Epidermal melanocyte (primary cell): ENCODE data around the gene MOB2.
A peak's percentile ranks its signal among the peaks of the same experiment; 100 is the strongest.
"Not testable (repeated sequence)": the region's sequence is repeated elsewhere in the genome, so short reads cannot be mapped to it uniquely, and the experiment has no call there.

Experiments used
- DNase-seq: peaks from one replicate; pipeline ENCODE4 v3.0.0; 2011; ENCODE audit warnings: low spot score; ENCODE audit not compliant: insufficient read length

MOB2 gene

DNA sequence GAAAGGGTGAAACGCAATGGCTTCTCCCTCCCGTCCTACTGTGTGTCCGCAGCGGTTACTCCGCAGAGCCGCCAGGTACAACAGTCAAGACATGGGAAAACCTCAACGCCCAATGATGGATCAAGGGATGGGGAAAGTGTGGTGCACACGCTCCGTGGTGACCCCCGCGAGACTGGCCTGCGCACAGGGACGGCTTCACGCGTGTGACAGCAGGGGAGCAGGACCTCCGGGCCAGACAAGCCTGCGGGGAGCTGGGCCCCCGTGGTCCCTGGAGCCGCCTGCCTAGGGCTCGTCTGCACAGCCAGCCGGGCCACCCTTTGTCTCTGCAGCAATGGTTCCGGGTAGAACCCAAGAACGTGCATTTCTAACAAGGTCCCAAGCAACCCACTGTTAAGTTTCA lies 31.7 kb upstream of the MOB2 start:
- no peak for DNase-seq

DNA sequence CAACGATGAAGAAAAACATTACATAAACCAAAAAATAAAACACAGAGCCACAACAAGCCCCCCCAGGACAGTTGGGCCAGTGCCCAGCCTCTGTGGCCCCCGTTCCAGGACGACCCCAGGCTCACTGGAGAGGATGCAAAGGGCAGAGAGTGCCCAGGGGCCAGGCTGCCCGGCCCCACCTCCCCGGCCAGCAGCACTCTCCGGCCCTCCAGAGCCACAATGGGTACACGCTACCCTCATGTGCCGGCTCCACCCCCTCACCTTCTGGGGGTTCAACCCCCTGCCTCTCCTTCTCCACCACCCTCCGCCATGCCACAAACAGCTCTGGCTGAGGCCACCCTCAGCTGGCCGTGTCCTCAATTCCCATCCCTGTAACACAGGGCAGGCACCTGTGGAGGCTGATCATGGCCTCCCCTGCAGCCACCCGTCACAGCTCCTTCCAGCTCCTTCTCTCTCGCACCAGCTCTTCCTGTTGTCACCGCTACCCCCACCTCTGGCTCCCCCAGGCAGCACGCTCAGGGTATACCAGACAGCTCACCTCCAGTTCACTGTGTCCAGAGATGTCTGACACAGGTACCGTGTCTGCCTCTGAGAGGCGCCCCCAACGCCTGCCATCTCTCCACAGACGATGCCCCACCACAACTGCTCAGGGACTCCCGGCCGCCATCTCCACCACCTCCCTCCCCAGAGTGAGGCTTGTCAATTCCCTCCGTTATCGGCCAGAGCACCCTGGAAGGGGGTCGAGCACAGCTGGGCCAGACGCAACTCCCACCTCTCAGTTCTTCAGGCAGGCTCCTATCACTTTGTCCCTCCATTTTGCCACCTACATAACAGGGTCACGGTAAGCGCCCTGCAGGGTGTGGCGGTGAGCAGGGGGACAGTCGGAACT lies 30.8 kb upstream of the MOB2 start:
- DNase-seq: no peak

DNA sequence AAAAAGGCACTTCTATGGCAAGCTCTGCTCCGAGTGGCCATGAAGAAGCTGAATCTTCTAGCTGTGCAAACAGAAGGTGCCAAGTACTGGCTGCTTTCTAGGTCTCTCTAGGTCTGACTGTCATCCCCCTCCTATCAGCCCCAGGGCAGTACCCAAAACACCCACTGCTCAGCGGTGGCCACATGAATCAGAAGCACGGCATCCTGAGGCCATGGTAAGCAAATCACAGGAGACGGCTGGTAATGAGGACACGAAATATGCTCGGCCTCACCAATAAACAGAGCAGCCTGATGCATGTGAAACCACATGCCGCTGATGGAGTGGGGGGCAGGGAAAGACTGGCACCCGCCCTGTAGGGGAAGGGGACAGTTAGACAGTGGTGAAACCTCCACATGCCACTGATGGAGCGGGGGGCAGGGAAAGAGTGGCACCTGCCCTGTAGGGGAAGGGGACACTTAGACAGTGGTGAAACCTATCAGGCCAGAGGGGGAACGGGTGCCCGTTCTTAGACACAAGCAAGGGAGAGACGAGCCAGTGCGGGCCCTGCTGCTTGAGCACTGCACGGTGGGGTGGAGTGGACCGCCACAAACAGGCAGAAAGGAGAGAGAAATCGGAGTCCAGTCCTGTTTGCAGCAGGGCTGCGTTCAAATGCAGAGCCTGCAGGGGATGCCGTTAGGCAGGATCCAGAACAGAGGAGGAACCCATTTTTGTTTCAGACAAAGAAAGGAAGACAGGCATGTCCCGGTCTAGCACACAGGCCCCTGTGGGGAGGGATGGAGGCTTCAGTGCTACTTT lies 29.9 kb upstream of the MOB2 start:
- DNase-seq: peak; percentile 70

DNA sequence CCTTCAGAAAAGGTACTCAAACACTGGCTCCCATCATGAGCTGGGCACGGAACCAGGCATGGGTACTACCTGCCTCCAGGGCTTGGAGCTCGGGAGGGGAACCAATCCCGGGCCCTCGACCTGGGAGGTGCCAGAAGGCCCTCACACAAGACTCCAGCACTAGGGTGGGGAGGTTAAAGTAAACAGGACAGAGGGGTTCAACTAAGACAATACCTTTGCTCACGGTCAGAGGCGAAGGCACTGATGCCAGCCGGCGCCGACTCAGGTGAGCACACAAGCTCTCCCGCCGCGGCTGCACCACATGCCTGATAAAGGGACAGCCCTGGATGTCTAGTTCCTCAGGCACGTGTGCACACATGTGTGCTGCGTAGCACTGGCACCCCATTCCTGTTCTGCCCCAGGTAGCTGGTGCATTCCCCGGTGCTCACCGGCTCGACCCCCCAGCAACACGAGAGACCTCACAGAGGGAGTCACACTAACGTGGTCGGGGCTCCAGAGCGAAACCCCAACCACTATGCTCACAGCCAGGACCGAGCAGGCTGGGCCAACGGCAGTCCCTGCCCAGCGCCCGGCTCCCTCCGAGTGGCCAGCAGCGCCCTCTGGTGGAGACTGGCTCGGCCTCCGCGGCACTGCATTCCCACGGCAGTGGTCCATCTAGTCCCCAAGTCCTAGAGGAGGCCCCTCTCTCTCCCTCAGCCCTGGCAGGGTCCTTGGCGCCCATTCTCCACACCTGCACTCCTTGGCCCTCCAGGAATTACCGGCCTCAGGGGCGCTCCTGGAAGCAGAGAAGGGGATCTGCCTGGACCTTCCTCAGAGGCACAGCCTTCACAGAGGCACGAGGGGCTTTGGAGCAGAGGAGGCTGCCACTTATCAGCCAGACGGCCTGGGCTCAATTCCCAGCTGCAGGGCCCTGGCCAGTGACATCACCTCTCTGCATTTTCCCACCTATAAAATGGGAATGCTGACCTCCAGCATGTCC lies 28.8 kb upstream of the MOB2 start:
- DNase-seq: peak; percentile 98

DNA sequence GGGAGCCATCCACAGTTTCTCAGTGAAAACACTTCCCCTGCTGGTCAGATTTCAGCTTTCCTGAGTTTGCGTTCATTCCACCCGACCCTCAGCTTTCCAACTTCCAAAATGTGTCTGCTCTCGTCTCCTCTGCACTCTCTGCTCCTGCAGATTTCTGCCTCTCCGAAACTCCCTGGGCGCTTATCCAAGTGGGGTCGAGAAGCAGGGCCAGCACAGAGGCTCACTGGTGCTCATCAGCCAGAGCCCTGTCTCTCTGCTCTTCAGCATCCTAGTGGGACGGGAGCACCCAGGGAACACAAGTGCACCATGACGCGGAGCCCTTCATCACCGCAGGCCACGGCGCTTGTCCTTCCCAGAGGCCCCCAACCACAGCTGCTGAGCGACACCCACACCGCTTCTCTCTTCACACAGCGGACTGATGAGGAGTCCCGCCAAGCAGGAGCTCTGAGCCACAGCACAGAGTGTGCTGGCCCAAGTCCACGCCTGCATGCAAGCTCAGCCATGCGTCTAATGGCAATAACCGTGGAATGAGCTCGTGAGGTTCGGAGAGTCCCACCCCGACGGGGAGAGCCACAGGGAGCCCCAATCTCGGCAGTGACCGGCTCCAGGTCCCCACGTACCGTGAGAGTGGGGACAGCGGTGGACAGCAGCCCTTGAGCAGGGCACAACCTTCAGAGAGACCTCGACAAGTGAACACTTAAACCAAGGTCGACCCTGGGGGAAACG lies 27.9 kb upstream of the MOB2 start:
- DNase-seq: peak; percentile 11

DNA sequence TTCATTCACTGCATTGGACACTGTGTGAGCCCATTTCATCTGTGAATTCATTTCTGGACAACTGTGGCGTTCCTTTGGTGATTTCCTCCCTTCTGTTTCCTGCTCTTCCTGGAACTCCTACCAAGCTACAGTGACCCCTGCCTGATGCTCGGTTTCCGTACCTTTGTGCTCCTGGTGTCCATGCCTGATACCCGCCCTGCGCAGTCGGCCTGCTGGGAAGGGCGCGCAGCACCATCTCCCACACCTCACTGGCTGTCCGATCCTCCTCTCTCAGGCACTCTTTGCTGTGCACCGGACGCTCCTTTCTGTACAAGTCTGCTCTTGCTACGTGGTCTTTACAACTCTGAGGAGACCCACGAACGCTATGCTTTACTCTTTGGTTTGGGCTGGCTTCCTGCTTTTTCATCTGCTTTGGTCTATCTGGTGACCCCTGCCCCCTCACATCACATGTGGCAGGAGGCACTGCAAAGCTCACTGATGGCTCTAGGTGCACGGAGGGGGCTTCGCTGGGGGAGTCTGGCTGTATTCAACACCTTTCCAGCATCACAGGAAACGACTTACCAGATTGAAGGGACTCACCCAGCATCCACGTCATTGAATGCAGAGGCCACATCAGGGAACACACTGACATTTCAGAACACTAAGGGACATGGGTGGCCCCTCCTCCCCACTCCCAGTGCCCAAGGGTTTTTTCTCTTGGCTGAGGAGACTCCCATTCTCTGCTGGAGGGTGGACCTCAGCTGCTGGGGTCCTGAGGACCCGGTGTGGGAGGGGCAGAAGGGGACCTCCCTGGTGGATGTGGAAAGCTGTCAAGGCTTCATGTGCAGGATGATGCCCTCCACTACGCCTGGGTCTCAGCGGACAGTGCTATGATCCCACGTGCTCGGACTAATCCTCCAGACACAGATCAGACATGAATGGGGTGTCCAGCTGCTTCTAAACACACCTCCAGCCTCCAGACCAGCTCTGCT lies 27.0 kb upstream of the MOB2 start:
- peak; percentile 13 for DNase-seq

DNA sequence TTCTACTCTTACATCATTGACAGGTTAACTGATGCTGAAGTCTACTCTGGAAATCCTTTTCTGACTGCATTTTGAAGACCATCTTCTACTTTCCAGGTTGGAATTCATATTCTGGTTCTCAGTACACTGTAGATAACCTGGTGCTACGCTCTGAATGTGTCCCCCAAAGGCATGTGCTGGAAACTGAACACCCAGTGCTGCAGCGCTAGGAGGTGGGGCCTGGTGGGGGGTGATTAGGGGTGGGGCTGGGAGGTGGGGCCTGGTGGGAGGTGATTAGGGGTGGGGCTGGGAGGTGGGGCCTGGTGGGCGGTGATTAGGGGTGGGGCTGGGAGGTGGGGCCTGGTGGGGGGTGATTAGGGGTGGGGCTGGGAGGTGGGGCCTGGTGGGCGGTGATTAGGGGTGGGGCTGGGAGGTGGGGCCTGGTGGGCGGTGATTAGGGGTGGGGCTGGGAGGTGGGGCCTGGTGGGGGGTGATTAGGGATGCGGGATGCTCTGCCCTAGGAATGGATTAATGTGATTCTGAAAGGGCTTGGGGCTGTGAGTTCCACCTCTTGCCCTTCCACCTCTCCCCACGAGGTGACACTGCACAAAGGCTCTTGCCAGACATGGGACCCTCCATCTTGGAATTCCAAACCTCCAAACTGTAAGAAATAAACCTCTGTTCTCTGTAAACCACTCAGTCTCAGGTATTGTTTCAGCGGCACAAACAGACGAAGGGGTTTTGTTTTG lies 26.1 kb upstream of the MOB2 start:
- DNase-seq: not testable (repeated sequence)

DNA sequence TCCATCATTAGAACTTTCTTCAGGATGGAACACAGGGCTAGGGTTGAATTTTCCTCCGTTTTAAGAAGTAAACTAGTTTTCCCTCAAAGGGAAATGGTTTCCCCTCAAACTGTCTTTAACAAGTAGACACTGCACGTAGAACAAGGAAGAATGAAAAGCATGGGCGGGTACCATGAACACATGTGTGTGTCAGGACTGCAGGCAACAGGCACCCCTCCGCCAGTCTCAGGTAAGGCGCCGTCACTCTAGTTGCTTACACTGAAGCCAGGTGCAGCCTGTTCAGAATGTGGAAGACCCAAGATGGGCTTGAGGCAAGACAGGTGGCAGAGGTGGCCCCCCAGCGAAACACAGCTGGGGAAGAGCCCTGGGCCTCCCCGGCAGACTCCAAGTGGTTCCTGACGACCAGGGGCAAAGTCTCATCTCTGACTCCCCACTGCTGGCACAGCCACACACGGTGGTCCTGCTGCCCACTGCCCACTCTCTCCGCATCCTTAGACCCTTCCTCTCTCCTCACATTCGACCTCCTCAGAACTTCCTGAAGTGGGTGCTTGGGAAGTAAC lies 25.4 kb upstream of the MOB2 start:
- DNase-seq: no peak

DNA sequence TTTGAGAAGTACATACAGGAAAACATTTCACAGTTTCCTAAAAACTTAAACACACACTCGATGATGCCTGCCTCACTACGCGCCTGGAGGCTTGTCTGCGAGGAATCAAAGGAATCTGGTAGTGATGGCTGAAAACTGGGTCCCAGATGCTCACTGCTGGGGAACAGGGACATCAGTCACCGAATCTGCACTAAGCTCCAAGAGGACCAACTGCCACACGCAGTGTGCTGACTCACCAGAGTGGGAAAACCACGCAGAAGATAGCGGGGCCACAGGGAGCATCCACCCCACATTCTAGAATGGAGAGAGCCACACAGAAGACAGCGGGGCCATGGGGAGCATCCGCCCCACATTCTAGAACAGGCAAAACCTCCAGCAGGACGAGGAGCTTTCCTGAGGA lies 24.3 kb upstream of the MOB2 start:
- no peak for DNase-seq

DNA sequence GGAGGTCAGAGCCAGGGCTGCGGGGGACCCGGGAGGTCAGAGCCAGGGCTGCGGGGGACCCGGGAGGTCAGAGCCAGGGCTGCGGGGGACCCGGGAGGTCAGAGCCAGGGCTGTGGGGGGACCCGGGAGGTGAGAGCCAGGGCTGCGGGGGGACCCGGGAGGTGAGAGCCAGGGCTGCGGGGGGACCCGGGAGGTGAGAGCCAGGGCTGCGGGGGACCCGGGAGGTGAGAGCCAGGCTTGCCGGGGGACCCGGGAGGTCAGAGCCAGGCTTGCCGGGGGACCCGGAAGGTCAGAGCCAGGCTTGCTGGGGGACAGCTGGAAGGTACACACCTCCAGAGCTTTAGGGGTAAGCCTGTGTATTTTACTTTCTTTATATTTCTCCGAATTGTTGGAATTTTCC lies 23.8 kb upstream of the MOB2 start:
- DNase-seq: not testable (repeated sequence)

DNA sequence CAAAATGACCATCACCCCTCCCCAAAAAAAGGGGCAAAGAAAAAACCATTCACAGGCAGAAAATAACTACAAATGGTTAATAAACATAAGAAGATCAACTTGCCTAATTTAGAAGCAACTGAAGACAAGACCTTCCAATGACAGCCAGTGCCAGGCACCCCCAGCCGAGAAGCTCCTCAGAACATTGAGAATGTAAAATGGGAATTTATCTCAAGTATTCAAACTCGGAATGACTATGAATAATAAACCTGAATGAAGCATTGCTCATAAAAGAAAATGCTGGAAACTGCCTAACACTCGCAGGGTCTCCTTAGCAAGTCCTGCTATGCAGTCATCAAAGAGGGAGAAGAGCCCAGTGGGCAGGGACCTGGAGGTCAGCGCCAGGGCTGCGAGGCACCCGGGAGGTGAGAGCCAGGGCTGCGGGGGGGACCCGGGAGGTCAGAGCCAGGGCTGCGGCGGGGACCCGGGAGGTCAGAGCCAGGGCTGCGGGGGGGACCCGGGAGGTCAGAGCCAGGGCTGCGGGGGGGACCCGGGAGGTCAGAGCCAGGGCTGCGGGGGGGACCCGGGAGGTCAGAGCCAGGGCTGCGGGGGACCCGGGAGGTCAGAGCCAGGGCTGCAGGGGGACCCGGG lies 23.2 kb upstream of the MOB2 start:
- no peak for DNase-seq

DNA sequence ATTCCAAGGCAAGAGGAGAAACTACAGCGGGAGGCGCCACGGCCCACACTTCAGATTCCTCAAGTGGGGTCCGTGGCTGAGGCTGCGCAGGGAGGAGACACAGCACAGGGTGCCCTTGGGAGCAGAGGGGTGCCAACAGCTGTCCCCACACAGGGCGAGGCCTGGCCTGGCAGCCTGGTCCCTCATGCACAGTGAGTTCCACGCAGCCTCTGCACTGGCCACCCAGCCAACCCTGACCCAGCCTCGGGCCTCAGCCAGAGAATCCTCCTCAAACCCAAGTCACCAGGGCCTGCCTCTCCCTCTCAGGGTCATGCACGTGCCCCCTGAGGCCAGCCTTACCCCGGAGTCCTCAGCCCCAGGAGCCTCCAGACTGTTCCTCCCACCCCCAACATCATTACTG lies 22.4 kb upstream of the MOB2 start:
- DNase-seq: no peak

DNA sequence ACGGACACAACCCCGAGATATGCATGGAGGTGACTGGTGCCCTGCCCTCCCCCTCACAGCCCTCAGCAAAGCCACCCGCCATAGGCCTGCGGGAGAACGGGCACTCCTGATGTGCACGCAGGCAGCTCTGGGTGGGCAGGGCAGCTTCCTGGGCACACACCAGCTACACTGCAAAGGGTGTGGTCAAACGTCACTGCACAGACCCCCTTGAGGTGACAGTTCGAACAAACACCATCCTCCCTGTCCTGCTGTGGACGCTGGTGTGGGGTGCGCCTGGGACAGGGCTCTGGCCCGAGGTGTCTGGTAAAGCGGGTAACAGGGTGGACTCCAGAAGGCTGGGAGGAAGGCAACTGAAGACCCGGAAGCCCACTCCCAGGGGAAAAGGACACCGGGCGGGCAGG lies 21.9 kb upstream of the MOB2 start:
- DNase-seq: no peak

DNA sequence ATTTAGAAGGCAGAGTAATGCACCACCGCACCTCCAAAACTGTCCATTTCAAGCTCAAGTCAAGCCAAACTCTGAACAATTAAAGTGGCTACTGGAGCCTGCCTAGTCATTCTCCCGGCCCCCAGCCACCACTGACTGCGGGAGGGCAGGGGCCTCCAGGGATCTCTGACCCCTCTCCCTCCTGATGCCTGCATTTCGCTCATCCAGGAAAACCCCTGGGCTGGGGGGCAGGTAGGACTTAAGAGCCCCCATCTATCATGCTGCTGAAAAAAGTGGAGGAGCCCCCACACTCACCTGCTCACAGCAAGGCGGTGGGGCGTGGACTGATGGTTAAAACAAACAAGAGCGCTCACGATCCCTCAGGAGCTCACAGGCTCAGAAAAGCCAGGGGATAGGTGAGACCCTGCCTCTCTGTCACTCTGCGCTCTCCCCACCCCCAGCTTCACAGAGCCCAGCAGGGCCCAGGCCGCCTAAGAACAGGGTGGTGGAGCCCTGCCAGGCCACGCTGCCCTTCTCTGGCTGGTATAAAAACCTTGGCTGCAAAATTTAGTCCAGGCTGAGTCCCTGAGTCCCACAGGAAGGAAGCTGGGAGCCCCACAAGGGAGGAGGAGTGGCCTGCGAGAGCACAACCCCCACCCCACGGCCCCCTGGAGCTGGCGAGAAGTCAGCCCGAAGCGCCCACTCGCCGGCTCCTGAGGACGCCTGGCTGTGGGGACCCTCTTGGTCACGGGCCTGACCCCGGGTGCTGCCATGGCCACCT lies 21.0 kb upstream of the MOB2 start:
- DNase-seq: no peak

DNA sequence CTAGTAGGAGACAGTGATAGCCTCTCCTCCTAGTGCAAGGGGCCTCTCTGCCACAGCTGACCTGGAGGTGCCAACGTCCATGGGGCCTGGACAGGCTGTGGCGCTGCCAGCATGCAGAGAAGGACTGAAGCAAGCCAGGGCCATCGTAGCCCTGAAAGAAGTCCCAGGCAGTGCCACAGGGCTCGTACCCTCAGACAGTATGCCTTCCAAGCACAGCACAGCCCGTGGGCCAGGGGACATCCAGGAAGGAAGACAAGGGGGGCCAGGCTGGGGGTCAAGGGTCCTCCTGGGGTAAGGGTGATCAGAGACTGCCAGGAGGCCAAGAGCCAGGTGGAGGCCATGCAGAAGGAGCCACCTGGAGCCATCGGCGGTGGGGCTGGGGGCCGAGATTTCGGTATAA lies 20.4 kb upstream of the MOB2 start:
- DNase-seq: no peak

DNA sequence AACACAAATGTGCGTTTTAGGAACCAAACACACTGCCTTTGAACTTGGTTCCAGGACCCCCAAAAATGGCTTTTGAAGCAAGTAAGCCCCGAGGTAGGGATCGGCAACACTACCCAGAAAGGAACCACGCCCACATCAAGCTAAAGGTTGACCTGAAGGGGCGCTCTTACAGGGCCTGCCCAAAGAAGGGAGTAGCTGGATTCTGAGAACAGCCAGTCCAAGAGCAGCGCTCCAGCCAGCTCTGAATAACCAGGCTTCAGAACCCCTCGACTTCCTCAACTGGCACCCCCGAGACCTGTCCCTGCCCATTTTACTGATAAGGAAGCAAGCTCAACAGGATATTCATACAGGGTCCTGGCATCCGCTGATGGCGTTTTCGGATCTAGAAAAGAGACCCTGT lies 18.9 kb upstream of the MOB2 start:
- DNase-seq: no peak

DNA sequence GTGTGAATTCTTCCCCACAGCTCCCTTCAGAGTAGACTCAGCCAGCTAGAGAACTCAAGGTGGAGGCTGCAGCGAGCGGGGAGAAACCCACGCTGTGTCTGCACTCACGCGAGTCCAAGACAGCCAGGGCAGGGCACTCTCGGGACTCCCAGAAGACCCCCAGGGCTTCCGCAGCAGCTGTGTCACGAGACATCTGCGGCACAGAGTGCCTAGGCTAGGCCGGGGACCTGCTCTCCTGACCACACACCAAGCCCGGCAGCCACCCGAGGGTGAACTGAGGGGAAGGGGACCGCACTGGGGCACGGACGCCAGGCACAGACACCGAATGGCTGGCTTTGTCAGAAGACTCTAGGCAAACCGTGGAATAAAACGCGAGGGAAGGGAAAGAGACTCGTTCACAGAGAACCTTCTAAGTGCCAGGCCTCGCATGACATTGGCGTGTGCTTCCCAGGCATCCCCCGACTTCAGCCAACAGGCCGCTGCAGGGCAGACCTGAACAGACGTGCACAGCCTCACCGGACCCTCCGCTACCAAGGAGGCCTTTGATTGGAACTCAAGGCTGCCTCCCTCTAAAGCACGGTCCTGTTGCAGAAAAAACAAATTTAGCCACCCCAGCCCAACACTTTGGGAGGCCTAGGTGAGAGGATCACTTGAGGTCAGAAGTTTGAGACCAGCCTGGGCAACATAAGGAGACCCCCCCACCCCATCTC lies 18.2 kb upstream of the MOB2 start:
- DNase-seq: no peak
